GOT3 (cell line): ENCODE measurements around the gene MRPL50.
"Not testable (repeated sequence)": the region's sequence is repeated elsewhere in the genome, so short reads cannot be mapped to it uniquely, and the experiment has no call there.

Source experiments
- DNase-seq: peaks from one replicate; lab custom pipeline; 2025; ENCODE audit warnings: mixed read lengths; lab: John Stamatoyannopoulos, UW

The MRPL50 gene

DNA sequence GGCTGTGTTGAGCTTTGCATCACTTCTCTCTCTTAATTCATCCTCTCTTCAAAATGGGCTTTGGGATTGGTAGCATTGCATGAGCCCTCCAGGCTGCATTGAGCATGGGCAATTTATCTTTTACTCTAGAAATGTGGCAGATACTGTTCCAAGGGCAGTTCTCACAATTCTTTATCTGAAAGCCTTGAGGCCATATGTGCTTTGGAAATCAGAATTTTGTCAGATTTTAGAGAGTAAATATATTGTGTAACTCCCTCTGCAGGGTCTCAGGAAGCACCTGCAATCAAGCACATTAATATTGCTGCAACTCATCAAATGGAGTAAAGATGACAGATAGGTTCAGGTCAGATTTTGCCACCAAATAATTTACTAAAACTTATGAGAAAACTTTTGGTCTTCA, 19.6 kb upstream of the MRPL50 start:
- DNase-seq, result no peak

DNA sequence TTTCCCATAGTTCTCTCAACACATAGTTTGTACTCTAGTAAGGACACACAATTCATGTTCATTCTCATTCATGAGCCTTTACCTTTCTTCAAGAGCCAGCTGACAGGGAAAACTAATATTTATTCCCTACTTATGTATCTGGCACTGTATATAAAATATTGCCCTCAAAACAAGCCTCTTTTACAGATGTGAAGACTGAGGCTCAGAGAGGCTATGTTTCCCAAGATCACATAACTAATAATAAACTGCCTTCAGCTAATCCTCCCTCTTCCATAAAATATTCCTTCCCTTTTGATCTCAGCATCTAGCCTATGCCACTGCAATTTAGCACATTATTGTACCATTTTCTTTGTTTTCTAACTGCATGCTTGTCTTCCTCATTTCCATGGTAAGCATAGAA, 19.0 kb upstream of the MRPL50 start:
- no peak for DNase-seq

- DNase-seq, result no peak
Measured at GRCh38 chr9:101415578-101415977, 17.2 kb upstream of the MRPL50 start.

- no peak for DNase-seq
Measured at GRCh38 chr9:101414839-101415238, 16.4 kb upstream of the MRPL50 start.

DNA sequence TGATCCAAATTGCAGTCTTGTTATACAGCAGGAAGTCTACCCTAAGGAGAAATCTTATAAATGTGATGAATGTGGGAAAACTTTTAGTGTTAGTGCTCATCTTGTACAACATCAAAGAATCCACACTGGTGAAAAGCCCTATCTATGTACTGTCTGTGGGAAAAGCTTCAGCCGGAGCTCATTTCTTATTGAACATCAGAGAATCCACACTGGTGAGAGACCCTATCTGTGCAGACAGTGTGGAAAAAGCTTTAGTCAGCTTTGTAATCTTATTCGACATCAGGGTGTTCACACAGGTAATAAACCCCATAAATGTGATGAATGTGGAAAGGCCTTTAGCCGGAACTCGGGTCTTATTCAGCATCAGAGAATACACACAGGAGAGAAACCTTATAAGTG, 10.7 kb upstream of the MRPL50 start:
- DNase-seq, result no peak

- DNase-seq, result no peak
Measured at GRCh38 chr9:101408374-101409078, 10.1 kb upstream of the MRPL50 start.

DNA sequence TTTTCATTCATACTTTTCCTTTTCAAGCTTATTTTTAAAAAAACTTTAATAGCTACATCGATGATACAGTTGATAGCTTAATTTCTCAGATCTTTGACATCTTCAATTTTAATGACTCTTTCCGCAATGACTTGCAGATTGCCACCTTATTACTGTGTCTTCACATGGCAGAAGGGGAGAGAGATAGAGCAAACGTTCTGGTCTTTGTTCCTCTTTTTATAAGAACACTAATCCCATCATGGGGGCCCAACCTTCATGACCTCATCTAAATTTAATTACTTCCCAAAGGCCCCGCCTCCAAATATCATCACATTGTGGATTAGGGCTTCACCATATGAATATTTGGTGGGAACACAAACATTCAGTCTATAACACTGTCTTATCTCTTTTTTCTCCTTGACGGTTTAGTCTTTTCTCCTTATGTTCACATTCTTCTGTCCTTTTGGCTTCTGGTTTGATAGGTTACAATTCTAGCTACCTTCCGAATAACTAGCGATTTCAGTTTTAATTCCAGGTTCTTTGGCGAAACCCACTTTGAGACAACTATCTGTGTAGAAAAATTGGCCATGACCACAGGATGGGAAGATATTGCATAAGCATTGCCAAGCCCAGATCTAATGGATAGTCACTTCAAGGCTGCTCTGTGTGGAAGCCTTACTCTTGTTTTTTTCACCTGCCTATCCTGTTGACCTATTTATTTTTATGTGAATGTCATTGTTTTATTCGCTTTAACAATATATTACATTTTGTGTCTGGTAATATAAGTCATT, 5.3 kb upstream of the MRPL50 start:
- no peak for DNase-seq

DNA sequence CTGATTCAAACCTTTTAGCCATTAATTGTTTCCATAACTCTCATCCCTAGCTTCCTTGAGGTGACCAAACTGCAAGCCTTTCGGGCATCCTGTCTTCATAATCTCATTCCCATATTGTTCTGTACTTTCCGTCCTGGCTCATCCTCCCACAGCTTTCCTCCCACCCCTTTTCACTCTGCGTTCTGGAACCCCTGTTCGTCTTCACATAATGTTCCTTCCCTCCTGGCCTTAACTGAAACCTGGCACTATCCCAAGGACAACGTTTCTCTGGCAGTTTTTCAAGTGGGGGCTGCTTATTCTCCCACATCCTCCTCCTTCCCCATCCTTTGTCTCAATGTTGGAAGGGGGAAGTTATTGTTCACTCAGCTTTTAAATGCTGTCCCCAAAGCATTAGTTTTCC, 1.7 kb upstream of the MRPL50 start:
- DNase-seq, result no peak

DNA sequence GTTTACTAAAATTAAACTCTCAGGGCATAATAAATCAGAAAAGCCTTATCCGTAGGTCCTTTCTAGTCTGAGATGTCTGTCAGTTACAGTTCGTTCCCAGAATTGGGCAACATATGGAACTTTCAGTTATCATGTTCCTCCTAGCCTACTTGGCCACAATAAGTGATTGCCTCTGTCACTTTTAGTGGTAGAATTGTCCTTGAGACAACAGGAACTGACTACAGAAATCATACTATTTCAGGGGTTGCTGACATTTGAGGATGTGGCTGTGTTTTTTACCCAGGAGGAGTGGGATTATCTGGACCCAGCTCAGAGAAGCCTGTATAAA, 1.2 kb upstream of the MRPL50 start:
- no peak for DNase-seq

GRCh38 chr9:101398930-101399642, 668 bp upstream of the MRPL50 start:
- DNase-seq, result no peak

GRCh38 chr9:101397746-101398067, 711 bp downstream of the MRPL50 start:
- DNase-seq, result no peak

- no peak for DNase-seq
Measured at GRCh38 chr9:101394687-101395086, 3.7 kb downstream of the MRPL50 start.

GRCh38 chr9:101393135-101393534, 5.3 kb downstream of the MRPL50 start:
- no peak for DNase-seq

DNA sequence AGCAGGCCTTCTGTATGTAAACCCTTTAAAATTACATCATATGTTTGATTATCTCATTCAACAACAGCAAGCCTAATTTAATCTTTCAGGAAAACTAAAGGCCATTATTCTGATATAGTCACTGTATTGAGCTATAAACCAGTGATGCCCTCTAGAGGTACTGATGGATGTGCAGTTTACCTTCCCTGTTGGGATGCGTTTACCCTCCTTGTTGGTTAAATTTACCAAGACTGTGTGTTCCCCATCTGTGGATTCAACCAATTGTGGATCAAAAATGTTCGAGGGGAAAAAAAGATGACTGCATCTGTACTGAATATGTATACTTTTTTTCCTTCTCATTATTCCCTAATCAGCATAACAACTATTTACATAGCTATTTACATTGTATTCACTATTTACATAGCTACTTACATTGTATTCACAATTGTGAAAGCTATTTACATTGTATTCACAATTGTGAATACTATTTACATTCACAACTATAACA, 9.9 kb downstream of the MRPL50 start:
- no peak for DNase-seq

DNA sequence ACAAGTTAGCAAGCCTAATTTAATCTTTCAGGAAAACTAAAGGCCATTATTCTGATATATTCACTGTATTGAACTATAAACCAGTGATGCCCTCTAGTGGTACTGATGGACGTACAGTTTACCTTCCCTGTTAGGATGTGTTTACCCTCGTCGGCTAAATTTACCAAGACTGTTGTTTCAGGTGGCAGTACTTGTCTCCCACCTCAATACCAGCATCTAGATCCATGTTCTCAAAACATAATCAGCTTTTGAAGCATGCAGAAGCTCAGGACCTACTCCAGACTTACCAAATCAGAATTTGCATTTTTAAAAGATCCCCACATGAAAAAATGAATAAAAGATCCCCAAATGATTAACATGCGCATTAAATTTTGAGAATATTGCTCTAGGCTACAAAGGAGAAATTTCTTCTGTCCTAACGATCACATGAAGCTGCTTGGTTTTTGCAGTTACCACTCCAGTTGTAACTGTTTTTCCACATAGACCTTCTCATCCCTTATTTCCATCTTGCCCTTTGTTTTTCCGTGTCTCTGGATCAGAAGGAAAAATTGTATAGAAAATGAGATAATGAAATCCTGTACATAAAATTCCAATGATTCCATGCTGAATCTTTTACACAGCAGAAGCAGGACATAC, 10.4 kb downstream of the MRPL50 start:
- no peak for DNase-seq

- DNase-seq, result not testable (repeated sequence)
Measured at GRCh38 chr9:101384873-101385536, 13.4 kb downstream of the MRPL50 start, which contains the start of gene BAAT. BAAT (minus strand) TSS chr9:101385006; CDS start chr9:101371404, 13,602 bp downstream.

DNA sequence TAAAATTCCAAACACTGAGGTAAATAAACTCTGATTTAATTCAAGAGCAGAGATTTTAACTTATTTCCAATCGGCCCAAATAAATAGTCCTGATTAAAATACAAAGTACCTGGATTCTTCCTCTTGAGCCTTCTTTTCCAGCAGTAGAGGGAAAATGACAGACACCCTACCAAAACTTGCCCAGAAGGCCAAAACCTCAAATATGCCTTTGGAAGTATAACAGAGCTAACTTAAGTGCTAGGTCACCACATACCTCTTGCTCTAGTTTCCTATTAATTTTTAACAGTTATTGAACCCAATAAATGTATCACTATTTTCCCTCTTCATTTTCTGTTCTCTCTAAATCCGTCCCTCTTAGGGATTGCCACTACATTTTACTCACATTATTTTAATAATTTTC, 15.1 kb downstream of the MRPL50 start:
- no peak for DNase-seq

DNA sequence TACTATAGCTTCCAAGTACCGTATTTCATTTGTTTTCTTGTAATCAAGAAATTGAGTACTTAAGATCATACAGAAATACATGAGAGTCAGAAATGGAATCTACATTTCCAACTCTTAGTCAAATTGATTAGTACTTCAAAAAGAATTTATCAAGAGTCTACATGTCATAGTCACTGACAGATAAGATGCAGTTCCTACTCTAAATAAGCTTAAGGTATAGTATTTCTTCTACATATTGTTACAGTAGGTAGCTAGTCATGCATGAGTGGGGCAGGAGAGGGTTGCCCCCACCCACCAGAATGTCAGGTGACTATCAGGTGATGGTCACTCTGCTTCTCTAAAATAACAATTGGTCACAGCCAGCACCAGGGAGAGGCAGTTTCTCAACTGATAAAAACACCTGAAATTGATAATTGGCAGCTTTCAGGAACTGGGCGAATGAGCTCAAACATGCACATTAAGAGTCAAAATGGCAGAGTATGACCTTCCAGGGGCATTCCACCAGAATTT, 16.5 kb downstream of the MRPL50 start:
- DNase-seq, result no peak

DNA sequence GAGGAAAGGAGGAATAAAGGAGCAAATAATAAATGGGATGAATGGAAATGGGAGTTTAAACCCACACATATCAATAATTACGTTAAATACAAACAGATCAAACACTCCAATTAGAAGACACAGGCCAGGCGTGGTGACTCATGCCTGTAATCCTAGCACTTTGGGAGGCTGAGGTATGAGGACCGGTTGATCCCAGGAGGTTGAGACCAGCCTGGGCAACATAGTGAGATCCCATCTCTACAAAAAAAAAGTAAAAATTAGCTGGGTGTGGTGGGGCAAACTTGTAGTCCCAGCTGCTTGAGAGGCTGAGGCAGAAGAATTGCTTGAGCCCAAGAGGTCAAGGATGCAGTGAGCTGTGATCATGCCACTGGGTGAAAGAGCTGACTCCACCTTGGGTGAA, 17.3 kb downstream of the MRPL50 start:
- DNase-seq, result no peak

GRCh38 chr9:101380295-101380694, 18.1 kb downstream of the MRPL50 start:
- no peak for DNase-seq

GRCh38 chr9:101376111-101376848, 22.1 kb downstream of the MRPL50 start:
- DNase-seq, result no peak
